Measurements from ENCODE around the gene PRPF38B.

DNA sequence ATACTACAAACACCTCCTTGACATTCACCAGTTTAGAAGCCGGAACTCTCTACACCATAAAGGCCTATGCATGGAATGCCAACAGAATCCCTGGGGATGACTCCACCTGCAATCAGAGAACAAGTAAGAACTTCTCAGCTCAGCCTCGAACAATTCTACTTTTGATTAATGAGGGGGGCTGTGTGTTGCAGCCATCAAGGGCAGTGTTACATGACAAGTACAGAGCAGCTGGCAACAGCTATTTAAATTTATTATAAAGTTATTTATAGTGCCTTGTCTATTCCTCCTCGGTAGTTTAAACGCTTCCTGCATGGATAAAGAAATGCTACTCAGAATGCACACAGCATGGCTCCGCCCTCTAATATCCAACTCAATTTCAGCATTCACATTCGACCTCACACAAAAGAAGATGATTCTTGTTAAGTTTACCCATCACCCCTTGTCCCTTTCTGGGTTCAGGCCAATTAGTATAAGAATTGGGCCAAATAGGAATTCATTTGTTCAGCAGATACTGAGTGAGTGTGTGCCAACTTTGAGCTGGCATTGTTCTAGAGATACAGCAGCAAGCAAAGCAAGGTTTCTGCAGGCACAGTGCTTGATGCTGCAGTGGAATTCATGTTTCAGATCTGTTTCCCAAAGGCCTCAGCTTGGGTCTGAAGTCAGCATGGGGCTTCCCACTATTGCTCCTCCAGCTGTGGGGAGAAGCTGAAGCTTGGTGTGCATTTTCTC, 27.0 kb downstream of the PRPF38B start:
- TF ChIP-seq, protein P1, sequence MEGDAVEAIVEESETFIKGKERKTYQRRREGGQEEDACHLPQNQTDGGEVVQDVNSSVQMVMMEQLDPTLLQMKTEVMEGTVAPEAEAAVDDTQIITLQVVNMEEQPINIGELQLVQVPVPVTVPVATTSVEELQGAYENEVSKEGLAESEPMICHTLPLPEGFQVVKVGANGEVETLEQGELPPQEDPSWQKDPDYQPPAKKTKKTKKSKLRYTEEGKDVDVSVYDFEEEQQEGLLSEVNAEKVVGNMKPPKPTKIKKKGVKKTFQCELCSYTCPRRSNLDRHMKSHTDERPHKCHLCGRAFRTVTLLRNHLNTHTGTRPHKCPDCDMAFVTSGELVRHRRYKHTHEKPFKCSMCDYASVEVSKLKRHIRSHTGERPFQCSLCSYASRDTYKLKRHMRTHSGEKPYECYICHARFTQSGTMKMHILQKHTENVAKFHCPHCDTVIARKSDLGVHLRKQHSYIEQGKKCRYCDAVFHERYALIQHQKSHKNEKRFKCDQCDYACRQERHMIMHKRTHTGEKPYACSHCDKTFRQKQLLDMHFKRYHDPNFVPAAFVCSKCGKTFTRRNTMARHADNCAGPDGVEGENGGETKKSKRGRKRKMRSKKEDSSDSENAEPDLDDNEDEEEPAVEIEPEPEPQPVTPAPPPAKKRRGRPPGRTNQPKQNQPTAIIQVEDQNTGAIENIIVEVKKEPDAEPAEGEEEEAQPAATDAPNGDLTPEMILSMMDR (conservative IDR thresholded peaks at IDR 0.05 in 1 of 2, IDR thresholded peaks at IDR 0.05 in 1 of 2; ENCODE audit: extremely low read depth in 1 of 2, insufficient read depth in 1 of 2, low read depth in 1 of 2, low read length in 2 of 2) = no peak
- TF ChIP-seq EZH2 (IDR thresholded peaks at IDR 0.05; ENCODE audit: borderline replicate concordance, low read length) = no peak
